BJ (cell line): ENCODE data around the gene TRIM63. TPM values are rescaled to one million over a fixed set of nuclear protein-coding genes. Genes with fewer than 3 reads are reported as not detected.

Source experiments
- CTCF ChIA-PET: fragments of 350-600 bp; formaldehyde crosslinking; extraction: SDS; loops from one replicate; lab custom pipeline; 2021; ENCODE audit warnings: antibody characterized with exemption, inconsistent platforms; lab: Yijun Ruan, JAX
- POLR2A ChIA-PET: fragments of 300-600 bp; sonication (Branson Sonifier 250); formaldehyde crosslinking; extraction: SDS; loops from one replicate; lab custom pipeline; 2021; ENCODE audit warnings: antibody characterized with exemption; lab: Charles Lee
- DNase-seq: peaks from one replicate; pipeline ENCODE4 v3.0.0-alpha.2; 2011; ENCODE audit warnings: low read depth
- H3K27me3 ChIP-seq: 2 replicates; pipeline ENCODE4 v1.6.0; 2011; ENCODE audit warnings: low read length; ENCODE audit not compliant: control insufficient read depth, insufficient read depth
- H3K36me3 ChIP-seq: 2 replicates; pipeline ENCODE4 v1.5.1; 2011; ENCODE audit warnings: low read length; ENCODE audit not compliant: control insufficient read depth, insufficient read depth
- H3K4me3 ChIP-seq: 2 replicates; pipeline ENCODE4 v1.5.1; 2011; ENCODE audit warnings: low read depth, mild to moderate bottlenecking, control low read depth, low read length
- CTCF ChIP-seq: IDR thresholded peaks from 2 replicates; pipeline ENCODE4 v1.5.1; 2011; ENCODE audit warnings: low read depth, mild to moderate bottlenecking, control low read depth, inconsistent platforms, low read length, moderate library complexity; ENCODE audit not compliant: insufficient read depth
- polyA plus RNA-seq: library from polyadenylated mRNA; depleted of rRNA; stranded (reverse); fragments of >200 nt; gene quantifications from 2 replicates; pipeline ENCODE4 v1.2.3, GENCODE V29; 2011

Gene TRIM63
- polyA plus RNA-seq, 1 experiment: not detected

GRCh38 chr1:26049531-26050247, 17.7 kb downstream of the TRIM63 start:
- no peak overlapping the region for H3K4me3 ChIP-seq
- H3K27me3 ChIP-seq: peaks cover 40% of the 10 kb centered on the region
- POLR2A ChIA-PET: no interaction called here
- CTCF ChIA-PET: interaction anchor here (1.7 kb wide), 1 partner anchor 13 kb away, joined by 5 read pairs; no protein-coding TSS in a partner anchor
- no peak for TF ChIP-seq CTCF
- no peak for DNase-seq
- H3K36me3 ChIP-seq: no peaks in the 10 kb centered on the region

- no peaks in the 10 kb centered on the region for H3K36me3 ChIP-seq
- no peak for DNase-seq
- POLR2A ChIA-PET: no interaction called here
- H3K27me3 ChIP-seq: peaks cover 42% of the 10 kb centered on the region
- no peak for TF ChIP-seq CTCF
- H3K4me3 ChIP-seq: no peak overlapping the region
- CTCF ChIA-PET: interaction anchor here (5.0 kb wide), 1 partner anchor 12 kb away, joined by 34 read pairs; no protein-coding TSS in a partner anchor
Observed at GRCh38 chr1:26047278-26047874, 20.1 kb downstream of the TRIM63 start.

- no peaks in the 10 kb centered on the region for H3K36me3 ChIP-seq
- H3K4me3 ChIP-seq: no peak overlapping the region
- ChIA-PET POLR2A (no interaction called here), CTCF (interaction anchor here (5.0 kb wide), 1 partner anchor 11 kb away, joined by 34 read pairs; no protein-coding TSS in a partner anchor)
- TF ChIP-seq CTCF: no peak
- DNase-seq: no peak
- H3K27me3 ChIP-seq: peaks cover 43% of the 10 kb centered on the region
Observed at GRCh38 chr1:26046246-26047095, 21.0 kb downstream of the TRIM63 start.

- Histone ChIP-seq H3K27me3 (peaks cover 44% of the 10 kb centered on the region), H3K4me3 (no peak within 1 kb of the TSS), H3K36me3 (no peaks in the 10 kb centered on the region)
- POLR2A ChIA-PET: no interaction called here
- DNase-seq: no peak
- no peak for TF ChIP-seq CTCF
- CTCF ChIA-PET: interaction anchor here (5.0 kb wide), 1 partner anchor 10 kb away, joined by 34 read pairs; no protein-coding TSS in a partner anchor
Observed at GRCh38 chr1:26045722-26046245, 21.6 kb downstream of the TRIM63 start, which contains the start of gene SLC30A2. SLC30A2 (minus strand) TSS chr1:26046118; CDS start chr1:26045896, 222 bp downstream.
